Measurements from ENCODE around the gene CTNNA3.

Gene CTNNA3

DNA sequence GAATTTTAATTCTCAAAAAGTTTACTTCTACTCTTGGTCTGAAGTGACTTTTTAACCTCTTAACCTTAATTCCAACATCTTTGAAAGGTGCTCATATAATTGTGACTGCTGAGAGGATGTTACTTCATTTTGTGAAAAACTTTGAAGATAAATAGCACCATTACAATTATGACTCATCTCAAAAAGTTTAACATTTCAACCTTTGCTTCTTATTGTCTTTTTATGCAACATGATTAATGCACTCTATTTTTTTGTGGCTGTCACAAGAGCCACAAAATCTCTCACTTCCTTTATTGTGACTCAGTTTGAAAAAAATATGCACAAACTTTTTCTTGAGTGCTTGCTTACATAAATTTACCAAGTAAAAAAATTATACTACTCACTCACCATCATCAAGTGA is 387.1 kb downstream of the CTNNA3 start:
- DNase-seq, result no peak

GRCh38 chr10:67306588-67307205 is 389.3 kb downstream of the CTNNA3 start:
- DNase-seq, result no peak

DNA sequence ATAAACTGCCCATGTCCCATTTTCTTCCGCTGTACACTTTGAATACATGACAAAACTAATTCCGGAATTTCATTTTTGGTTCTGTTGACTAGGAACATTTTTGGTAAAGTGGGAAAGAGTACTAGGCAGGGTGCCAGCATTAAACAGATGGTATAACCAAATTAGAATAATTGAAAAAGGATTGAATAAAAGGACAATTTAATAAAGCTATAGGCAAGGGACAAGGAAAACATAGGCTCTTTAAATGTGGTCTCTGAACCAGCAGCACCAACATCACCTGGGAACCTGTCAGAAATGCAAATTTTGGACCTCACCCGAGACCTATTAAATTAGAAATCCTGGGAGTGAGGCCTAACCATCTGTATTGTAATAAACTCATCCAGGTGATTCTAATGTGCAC is 393.3 kb downstream of the CTNNA3 start:
- no peak for DNase-seq

DNA sequence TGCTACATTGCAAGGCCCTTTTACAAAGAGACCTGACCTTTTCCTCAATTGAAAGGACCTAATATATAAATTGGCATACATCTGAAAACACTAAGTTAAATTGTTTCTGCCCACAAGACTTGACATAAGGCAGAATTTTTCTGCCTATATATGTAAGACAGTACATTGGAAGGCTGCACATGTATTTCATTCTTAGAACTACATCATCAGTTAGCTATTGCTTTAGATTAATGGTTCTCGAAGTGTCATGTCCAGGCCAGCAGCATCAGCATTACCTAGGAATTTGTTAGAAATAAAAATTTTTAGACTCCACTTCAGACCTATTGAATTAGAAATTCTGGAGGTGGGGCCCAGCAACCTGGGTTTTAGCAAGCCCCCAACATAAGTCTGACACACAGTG is 396.2 kb downstream of the CTNNA3 start:
- no peak for DNase-seq

GRCh38 chr10:67297637-67298181 is 398.3 kb downstream of the CTNNA3 start:
- DNase-seq, result no peak

- DNase-seq, result no peak
These were observed 399.1 kb downstream of the CTNNA3 start for GRCh38 chr10:67296926-67297325.

- DNase-seq, result no peak
These were observed 407.1 kb downstream of the CTNNA3 start for GRCh38 chr10:67288688-67289410.

DNA sequence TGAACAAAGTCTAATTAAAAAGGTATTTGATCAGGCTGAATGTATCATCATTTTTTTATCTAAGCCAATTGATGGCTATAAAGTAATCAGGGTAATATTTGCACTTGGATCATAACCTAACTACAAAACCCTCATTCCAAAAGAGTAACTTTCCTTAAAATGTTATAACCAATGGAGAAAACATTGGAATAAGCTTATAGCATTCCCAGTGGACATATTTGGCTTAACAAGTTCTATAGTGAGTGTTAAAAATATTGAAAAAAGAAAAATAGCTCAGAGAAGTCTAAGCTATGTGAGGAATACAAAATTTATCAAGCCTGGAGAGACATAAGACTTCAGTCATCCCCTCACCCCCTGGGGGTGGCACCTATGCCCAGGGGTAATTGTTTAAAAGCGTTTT is 411.4 kb downstream of the CTNNA3 start:
- DNase-seq, result no peak

DNA sequence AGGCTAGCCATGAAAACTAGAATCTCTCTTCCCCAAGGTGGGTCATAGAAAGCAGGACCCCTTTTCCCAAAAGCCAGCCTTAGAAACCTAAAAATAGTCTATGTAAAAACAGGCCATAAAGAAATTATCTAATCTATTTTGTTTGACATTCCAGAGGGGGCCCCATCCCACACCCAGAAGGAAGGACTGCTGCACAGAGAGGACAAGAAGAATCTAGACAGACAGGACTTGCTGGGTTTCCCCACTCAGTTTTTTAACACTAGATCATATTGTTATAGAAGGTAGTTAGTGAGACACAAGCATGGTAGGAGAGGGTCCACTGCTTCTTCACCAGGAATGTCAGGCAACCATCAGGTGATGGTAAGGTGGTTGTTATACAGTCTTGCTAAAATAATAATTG is 413.1 kb downstream of the CTNNA3 start:
- DNase-seq, result no peak

GRCh38 chr10:67280405-67280804 is 415.6 kb downstream of the CTNNA3 start:
- DNase-seq, result no peak

DNA sequence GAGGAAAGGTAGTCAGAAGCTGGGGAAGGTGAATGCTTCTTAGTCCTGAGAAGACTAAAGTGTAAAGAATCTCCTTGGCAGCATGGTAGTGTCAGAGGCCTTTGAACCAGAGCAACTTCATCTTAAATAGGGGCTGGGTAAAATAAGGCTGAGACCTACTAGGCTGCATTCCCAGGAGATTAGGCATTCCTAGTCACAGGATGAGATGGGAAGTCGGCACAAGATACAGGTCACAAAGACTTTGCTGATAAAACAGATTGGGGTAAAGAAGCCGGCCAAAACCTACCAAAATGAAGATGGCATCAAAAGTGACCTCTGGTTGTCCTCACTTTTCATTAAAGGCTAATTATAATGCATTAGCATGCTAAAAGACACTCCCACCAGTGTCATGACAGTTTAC is 418.6 kb downstream of the CTNNA3 start:
- no peak for DNase-seq

GRCh38 chr10:67269828-67270227 is 426.2 kb downstream of the CTNNA3 start:
- no peak for DNase-seq

DNA sequence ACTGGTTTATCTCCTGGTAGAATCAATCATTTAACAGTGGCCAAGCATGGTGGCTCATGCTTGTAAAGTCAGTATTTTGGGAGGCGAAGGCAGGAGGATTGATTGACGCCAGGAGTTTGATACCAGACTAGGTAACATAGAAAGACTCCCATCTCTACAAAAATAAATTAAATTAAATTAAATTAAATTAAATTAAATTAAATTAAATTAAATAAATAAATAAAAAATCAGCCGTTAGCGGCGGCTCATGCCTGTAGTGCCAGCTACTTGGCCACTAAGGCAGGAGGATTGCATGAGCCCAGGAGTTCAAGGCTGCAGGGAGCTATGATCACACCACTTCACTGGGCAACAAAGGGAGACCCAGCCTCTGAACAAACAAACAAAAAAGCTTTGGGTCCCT is 427.8 kb downstream of the CTNNA3 start:
- no peak for DNase-seq

DNA sequence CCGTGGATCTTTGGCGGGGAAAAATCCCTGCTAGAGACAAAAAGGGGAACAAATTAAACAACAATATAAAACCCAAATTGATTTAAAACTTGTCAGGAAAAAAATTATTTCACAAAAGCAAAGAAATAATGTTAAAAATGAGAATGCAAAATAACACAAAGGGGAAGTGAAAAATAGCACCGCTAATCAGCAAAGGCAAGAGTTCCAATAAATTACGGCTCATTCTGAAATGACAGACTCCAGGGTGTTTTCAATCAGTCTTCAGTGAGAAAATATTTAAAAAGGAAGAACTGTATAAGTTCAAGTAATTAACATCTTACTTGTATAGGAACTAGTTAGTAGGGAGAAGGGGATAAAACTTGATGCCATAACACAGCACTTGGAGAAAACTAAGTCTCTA is 433.3 kb downstream of the CTNNA3 start:
- no peak for DNase-seq

DNA sequence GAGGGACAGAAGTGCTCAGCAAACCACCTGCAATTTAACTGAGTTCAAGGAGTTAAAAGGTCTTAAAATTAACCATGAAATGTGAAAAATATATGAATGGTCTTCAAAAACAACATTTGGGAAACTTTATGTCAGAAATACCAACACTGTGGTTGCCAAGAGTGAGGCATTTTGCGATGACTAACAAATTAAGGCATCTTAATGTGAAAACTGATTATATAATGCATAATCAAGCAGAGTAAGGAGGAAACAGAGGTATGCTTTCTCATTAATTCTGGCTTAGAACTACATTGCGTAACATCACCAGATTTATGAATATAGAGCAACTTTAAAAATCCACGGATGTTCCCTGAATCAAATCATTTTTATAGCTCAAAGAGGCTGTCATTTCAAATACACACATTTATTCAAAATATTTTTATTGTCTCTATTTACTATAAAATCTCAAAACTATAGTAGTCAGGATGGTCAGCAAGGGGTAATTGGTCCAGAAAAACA is 434.6 kb downstream of the CTNNA3 start:
- no peak for DNase-seq

DNA sequence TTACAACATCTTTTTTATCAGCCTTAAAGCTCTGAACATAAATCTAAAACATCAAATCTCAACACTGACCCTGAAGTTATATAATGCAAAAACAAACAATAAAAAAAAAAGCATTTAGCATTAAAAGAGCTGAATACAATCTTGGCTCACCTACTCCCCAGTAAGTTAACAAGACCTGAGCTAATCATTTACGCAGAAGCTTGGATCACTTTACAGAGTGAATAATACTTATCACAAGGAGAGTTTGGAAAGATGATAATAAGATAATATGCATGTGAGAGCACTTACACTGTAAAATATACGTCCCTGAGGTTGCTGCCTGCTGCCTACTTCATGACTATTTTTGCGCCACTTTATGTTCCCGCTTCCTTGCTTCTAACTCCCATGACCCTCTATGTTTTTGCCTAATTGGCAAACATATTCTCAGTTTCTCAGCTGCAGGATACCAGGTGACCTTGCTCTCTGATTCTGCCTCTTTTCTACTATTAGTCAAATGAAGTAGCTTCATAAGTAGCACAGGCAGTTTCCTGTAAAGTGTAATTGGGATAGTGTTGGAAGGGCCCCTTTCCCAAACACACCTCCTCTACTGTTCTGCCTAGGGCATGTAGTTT is 436.6 kb downstream of the CTNNA3 start:
- DNase-seq, result no peak

DNA sequence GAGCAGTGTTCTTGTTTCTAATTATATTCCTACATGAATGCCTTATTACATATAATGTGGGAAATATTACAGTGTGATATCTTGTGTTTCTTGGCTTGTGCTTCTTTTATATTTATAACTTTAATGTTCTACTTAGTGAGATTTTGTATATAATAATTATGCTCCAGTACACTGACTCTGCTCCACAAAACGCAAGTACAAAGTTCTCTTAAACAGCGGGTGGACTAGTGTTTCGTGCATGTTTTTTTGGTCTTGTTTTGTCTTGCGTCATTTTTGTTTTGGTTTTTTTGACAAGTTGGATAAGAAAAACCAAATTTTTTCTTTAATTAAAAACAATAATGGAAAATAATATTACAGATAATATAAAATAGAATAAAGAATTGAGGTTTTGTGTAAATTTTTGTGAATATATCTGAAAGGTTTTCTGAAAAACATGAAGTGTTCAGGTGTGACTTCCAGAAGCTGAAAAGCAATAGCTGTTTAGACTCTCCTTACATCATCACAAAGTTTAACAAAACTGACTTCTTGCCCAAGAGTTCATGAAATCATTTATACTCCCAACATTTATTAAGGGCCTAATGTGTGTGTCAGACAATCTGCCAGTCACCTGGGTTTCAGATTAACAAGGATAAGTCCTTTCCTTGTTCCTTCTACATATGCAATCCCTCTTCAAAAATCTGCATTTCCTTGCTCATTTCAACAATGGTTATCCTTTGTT is 438.4 kb downstream of the CTNNA3 start:
- DNase-seq, result no peak

- no peak for DNase-seq
These were observed 439.0 kb downstream of the CTNNA3 start for GRCh38 chr10:67257018-67257417.

- no peak for DNase-seq
These were observed 445.3 kb downstream of the CTNNA3 start for GRCh38 chr10:67250686-67251085.

DNA sequence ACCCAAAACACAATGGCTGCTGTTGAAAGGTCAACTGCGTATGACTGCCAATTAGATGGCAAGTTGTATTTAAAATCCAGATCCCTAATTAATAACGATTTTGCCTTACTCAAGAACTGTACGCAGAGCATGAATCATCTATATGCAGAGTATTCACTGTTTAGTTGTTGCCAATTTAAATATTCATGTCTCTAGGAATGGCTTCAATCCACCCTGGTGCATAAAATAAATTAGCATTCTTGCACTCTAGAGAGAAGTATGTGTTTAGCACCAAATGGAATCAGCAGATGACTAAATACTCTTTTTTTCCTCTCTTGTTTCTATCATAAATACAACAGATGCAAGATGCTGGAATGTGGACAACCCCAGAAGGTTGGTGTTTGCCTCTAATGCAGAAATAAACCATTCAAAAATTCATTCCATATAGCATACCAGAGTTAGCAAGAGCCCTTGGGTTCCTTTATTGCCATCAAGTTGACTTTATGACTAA is 449.9 kb downstream of the CTNNA3 start:
- no peak for DNase-seq

DNA sequence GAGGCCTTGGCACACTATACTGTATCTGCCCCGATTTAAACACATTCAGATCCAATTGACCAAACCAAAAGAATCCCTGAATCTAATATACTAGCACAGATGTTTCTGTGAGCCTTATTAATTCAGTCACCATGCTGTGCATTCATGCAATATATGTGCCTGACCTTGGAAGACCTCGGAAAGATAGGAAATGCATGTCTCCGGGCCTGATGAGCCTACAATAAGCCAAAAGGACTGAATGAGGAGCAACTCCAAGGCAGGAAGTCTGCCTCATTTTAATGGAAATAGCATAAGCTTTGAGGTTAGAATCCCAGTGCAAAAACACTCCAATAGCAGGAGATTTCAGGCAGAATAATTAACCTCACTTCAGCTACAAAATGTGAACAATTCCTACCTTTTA is 453.5 kb downstream of the CTNNA3 start:
- DNase-seq, result no peak

DNA sequence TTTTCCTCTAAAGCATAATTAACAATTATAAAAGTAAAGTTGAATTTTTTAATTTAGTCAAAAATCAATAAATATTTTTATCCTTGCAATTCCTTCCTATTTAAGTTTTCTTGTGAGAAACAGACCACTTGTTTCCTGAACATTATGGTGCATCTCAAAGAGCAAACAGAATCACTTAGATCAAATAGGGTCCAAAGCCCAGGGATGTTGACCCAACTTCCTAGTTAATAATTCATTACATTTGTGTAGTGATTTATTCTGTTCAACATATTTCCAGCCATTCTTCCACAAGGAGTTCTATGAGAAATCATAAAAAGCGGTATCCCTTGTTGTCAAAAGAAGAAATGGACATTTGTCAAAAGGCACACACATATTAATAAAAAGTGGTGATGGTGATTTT is 454.5 kb downstream of the CTNNA3 start:
- no peak for DNase-seq

DNA sequence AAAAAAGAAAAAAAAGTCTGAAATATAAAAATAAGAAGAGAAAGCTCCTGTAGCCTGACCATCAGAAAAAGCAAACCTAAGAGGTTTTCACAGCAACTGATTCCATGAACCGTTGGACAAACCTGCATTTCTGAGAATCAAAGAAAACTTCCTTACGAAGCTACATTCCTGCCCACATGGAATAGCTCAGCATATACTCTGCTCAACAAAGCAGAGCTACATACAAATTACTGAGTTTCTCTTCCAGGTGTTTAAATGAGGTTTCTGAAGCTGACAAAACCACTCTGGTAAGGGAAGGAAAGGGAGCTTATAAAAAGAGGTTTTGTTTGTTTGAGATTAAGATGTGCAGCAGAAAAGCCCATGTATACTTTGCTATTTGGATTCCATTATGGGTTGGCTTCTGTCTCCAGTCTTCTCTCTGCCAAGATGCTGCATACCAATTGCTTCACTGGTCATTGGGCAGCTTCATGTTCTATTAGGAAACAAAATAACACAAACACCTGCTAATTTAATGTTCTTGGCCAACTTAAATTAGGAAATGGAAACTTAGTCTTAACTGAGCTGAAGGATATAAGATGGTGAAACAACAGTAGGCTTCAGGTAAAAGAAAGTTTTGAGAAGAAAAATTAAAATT is 456.0 kb downstream of the CTNNA3 start:
- no peak for DNase-seq
